ENCODE measurements around the gene SLC39A8.

The SLC39A8 gene

DNA sequence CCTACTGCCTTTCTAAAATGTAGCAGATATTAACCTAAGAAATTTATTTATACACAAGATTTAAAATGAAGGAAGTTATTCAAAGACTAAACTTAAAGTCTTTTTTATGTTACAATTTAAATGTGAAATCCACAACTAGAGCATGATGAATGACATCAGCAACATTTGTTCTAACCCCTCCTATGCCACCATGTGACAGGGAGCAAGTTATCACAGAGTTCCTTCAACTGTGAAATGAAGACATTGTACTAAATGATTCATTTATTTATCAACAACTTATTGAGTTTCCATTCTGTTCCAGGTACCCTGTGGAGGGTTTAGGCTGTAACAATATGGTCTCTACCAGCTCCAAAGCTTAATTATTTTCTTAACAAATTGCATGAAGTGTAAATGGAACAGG lies 76.9 kb downstream of the SLC39A8 start:
- Histone ChIP-seq H3K36me3 (ENCODE audit: insufficient read depth, low read length) (no peaks in the 10 kb centered on the region), H3K79me2 (ENCODE audit: control insufficient read depth, insufficient read depth, low read length, unreplicated experiment) (no peaks in the 10 kb centered on the region), H3K27me3 (ENCODE audit: insufficient read depth, low read length) (no peaks in the 10 kb centered on the region), H3K4me1 (ENCODE audit: control insufficient read depth, insufficient read depth, low read length, unreplicated experiment) (no peaks in the 10 kb centered on the region), H2AFZ (ENCODE audit: low read length, unreplicated experiment) (no peak overlapping the region), H3K4me3 (ENCODE audit: low read depth, low read length) (no peak overlapping the region), H3K27ac (ENCODE audit: low read depth, low read length) (no peak overlapping the region)

DNA sequence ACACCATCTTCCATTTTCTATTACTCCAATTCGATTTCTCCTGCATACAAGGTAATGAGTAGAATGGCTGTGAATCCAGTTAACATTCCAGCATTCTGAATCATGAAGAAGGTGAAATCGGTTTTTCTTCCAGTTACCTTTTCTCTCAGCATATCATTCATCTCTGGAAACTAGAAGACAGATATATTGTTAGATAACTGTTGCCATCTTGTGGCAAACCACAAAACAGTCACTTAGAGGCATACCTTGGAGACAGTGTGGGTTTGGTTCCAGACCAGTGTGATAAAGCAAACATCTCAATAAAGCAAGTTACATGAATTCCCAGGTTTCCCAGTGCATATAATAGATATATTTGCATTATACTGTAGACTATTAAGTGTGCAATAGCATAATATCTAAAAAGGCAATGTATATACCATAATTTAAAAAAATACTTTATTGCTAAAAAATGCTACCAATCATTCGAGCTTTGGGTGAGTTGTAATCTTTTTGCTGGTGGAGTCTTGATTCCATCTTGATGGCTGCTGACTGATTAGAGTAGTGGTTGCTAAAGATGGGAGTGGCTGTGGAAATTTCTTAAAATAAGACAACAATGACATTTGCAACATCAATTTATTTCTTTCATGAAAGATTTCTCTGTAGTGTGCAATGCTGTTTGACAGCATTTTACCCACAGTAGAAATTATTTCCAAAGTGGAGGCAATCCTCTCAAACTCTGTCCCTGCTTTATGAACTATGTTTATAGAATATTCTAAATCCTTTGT lies 82.1 kb downstream of the SLC39A8 start:
- H3K36me3 ChIP-seq (ENCODE audit: insufficient read depth, low read length): no peaks in the 10 kb centered on the region
- H3K79me2 ChIP-seq (ENCODE audit: control insufficient read depth, insufficient read depth, low read length, unreplicated experiment): no peaks in the 10 kb centered on the region
- no peak overlapping the region for H3K27ac ChIP-seq (ENCODE audit: low read depth, low read length)
- H3K4me1 ChIP-seq (ENCODE audit: control insufficient read depth, insufficient read depth, low read length, unreplicated experiment): no peaks in the 10 kb centered on the region
- no peaks in the 10 kb centered on the region for H3K27me3 ChIP-seq (ENCODE audit: insufficient read depth, low read length)
- no peak overlapping the region for H3K4me3 ChIP-seq (ENCODE audit: low read depth, low read length)
- no peak overlapping the region for H2AFZ ChIP-seq (ENCODE audit: low read length, unreplicated experiment)

DNA sequence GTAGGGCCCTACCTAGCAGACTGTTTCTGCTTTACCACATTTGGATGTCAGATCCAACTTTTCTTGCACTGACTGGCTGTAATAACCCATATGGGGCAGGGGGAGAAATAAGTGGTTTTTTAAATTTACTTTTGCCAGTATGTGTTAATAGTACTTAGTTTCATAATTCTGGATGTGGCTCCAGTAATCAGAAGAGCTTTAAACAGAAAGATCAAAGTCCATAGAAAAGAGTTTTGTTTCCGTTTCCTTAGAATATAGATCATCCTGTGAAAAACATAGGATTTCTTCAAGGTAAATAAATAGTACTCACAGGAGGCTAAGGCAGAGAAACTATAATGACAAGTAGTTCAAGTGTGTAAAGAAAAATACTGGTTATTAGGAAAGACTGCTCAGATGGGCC lies 85.6 kb downstream of the SLC39A8 start:
- H2AFZ ChIP-seq (ENCODE audit: low read length, unreplicated experiment): no peak overlapping the region
- H3K36me3 ChIP-seq (ENCODE audit: insufficient read depth, low read length): no peaks in the 10 kb centered on the region
- no peak overlapping the region for H3K4me3 ChIP-seq (ENCODE audit: low read depth, low read length)
- H3K27me3 ChIP-seq (ENCODE audit: insufficient read depth, low read length): no peaks in the 10 kb centered on the region
- no peak overlapping the region for H3K27ac ChIP-seq (ENCODE audit: low read depth, low read length)
- no peaks in the 10 kb centered on the region for H3K4me1 ChIP-seq (ENCODE audit: control insufficient read depth, insufficient read depth, low read length, unreplicated experiment)
- no peaks in the 10 kb centered on the region for H3K79me2 ChIP-seq (ENCODE audit: control insufficient read depth, insufficient read depth, low read length, unreplicated experiment)

DNA sequence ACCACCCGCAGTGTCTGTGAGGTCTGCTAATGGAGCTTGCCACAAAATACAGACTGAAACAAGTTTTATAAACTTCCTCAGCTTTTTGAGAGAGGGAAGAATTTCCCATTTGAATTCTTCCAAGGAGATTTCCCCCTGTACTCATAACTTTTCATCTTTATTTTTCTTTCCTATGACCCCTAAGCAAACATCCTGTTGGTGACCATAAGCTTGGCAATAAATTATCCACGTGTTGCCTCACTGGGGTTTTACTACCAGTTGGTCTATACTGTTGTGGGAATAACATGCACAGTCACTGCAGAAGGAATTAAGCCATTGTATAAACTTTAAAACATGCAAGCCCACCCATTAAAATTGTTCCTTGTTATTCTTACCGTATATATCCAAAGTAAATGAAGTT lies 86.2 kb downstream of the SLC39A8 start:
- no peaks in the 10 kb centered on the region for H3K36me3 ChIP-seq (ENCODE audit: insufficient read depth, low read length)
- no peaks in the 10 kb centered on the region for H3K4me1 ChIP-seq (ENCODE audit: control insufficient read depth, insufficient read depth, low read length, unreplicated experiment)
- no peak overlapping the region for H3K4me3 ChIP-seq (ENCODE audit: low read depth, low read length)
- H3K79me2 ChIP-seq (ENCODE audit: control insufficient read depth, insufficient read depth, low read length, unreplicated experiment): no peaks in the 10 kb centered on the region
- no peaks in the 10 kb centered on the region for H3K27me3 ChIP-seq (ENCODE audit: insufficient read depth, low read length)
- no peak overlapping the region for H3K27ac ChIP-seq (ENCODE audit: low read depth, low read length)
- H2AFZ ChIP-seq (ENCODE audit: low read length, unreplicated experiment): no peak overlapping the region

DNA sequence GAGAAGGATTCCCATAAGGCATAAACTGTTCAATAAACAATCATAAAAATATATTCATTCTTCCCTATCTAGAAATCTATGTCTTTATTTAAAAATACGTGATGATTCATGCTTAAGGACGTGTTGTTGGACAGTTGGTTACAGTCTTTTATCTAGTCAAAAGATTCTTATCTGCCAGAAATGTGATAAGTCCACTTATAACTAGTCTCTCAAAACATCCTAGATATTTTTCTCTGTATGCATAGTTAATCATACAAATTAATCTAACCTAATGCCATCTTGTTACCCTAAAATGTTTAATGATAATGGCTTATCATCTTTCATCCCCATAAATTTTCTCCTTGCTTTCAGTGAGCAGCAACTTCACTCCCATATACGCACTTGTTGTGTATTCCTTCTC lies 89.0 kb downstream of the SLC39A8 start:
- Histone ChIP-seq H3K4me1 (ENCODE audit: control insufficient read depth, insufficient read depth, low read length, unreplicated experiment) (no peaks in the 10 kb centered on the region), H3K36me3 (ENCODE audit: insufficient read depth, low read length) (no peaks in the 10 kb centered on the region), H3K27ac (ENCODE audit: low read depth, low read length) (no peak overlapping the region), H3K27me3 (ENCODE audit: insufficient read depth, low read length) (no peaks in the 10 kb centered on the region), H3K79me2 (ENCODE audit: control insufficient read depth, insufficient read depth, low read length, unreplicated experiment) (no peaks in the 10 kb centered on the region), H3K4me3 (ENCODE audit: low read depth, low read length) (no peak overlapping the region), H2AFZ (ENCODE audit: low read length, unreplicated experiment) (no peak overlapping the region)

DNA sequence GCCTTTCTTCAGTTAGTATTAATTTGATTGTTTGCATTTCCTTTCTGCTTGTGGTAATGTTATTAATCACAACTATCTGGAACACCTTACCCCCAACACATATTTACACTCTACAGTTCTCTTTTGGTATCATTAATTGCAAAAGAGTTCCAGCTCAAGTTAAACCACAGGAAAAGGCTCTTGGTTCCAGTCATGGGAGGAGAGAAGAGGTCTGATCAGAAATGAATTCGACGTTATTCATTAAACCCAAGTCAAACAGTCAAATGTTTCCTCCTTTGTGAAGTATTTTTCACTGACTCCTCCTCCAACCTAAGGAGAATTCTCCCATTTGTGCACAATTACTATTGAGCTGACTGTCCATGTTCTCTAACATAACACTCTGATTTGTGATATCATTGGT lies 91.4 kb downstream of the SLC39A8 start:
- Histone ChIP-seq H3K27me3 (ENCODE audit: insufficient read depth, low read length) (no peaks in the 10 kb centered on the region), H3K4me1 (ENCODE audit: control insufficient read depth, insufficient read depth, low read length, unreplicated experiment) (no peaks in the 10 kb centered on the region), H3K36me3 (ENCODE audit: insufficient read depth, low read length) (no peaks in the 10 kb centered on the region), H3K27ac (ENCODE audit: low read depth, low read length) (no peak overlapping the region), H3K79me2 (ENCODE audit: control insufficient read depth, insufficient read depth, low read length, unreplicated experiment) (no peaks in the 10 kb centered on the region), H2AFZ (ENCODE audit: low read length, unreplicated experiment) (no peak overlapping the region), H3K4me3 (ENCODE audit: low read depth, low read length) (no peak overlapping the region)

DNA sequence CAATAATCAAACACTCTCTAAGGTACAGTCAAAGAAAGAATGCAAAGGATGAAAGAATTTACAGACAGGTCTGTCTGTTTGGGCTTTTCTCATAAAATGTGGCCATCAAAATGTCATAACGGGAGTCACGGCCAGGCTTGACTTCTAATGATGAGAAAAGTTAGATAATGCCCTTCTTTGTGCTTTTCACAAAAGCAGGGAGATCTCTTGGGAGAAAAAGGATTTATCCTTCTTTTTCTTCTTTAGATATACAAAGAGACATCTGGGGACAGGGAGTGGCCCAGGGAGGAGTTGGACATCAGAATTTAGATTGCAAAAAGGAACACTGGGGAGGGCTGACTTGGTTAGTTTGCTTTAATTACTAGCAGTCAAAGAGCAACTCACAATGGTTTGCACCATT lies 93.1 kb downstream of the SLC39A8 start:
- Histone ChIP-seq H2AFZ (ENCODE audit: low read length, unreplicated experiment) (no peak overlapping the region), H3K27me3 (ENCODE audit: insufficient read depth, low read length) (no peaks in the 10 kb centered on the region), H3K4me3 (ENCODE audit: low read depth, low read length) (no peak overlapping the region), H3K36me3 (ENCODE audit: insufficient read depth, low read length) (no peaks in the 10 kb centered on the region), H3K4me1 (ENCODE audit: control insufficient read depth, insufficient read depth, low read length, unreplicated experiment) (no peaks in the 10 kb centered on the region), H3K27ac (ENCODE audit: low read depth, low read length) (no peak overlapping the region), H3K79me2 (ENCODE audit: control insufficient read depth, insufficient read depth, low read length, unreplicated experiment) (no peaks in the 10 kb centered on the region)

DNA sequence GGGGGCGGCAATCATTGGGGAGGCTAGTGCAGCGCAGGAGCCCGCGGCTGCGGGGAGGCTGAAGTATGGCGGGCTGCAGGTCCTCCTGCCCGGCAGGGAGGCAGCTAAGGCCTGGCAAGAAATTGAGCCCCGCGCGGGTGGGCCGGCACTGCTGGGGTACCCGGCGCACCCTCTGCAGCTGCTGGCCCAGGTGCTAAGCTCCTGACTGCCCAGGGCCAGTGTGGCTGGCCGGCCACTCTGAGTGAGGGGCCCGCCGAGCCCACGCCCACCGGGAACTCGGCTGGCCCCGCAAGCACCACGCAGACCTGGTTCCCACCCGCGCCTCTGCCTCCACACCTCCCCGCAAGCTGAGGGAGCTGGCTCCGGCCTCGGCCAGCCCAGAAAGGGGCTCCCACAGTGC lies 94.9 kb downstream of the SLC39A8 start:
- H3K27ac ChIP-seq (ENCODE audit: low read depth, low read length): no peak overlapping the region
- H3K4me1 ChIP-seq (ENCODE audit: control insufficient read depth, insufficient read depth, low read length, unreplicated experiment): no peaks in the 10 kb centered on the region
- H2AFZ ChIP-seq (ENCODE audit: low read length, unreplicated experiment): no peak overlapping the region
- no peaks in the 10 kb centered on the region for H3K79me2 ChIP-seq (ENCODE audit: control insufficient read depth, insufficient read depth, low read length, unreplicated experiment)
- no peaks in the 10 kb centered on the region for H3K27me3 ChIP-seq (ENCODE audit: insufficient read depth, low read length)
- no peak overlapping the region for H3K4me3 ChIP-seq (ENCODE audit: low read depth, low read length)
- no peaks in the 10 kb centered on the region for H3K36me3 ChIP-seq (ENCODE audit: insufficient read depth, low read length)

DNA sequence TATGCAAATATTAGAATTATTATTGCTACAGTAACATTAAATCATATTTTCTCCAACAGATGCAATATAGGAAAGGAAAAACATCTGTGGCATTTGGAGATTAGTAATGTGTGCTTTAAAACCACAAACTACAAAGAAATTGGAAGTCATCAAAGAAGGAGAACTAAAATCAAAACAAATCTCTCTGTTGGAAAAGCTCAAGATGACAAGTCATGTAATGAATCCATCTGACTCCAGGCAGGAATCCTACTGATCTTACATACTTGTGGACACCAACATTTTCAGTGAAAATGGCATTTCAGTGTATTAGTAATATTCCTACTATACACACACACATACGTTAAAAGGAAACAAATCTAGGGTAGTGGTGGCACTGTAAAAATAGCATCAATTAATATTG lies 98.2 kb downstream of the SLC39A8 start:
- no peak overlapping the region for H2AFZ ChIP-seq (ENCODE audit: low read length, unreplicated experiment)
- no peaks in the 10 kb centered on the region for H3K79me2 ChIP-seq (ENCODE audit: control insufficient read depth, insufficient read depth, low read length, unreplicated experiment)
- H3K27me3 ChIP-seq (ENCODE audit: insufficient read depth, low read length): no peaks in the 10 kb centered on the region
- H3K4me3 ChIP-seq (ENCODE audit: low read depth, low read length): no peak overlapping the region
- H3K36me3 ChIP-seq (ENCODE audit: insufficient read depth, low read length): no peaks in the 10 kb centered on the region
- no peak overlapping the region for H3K27ac ChIP-seq (ENCODE audit: low read depth, low read length)
- H3K4me1 ChIP-seq (ENCODE audit: control insufficient read depth, insufficient read depth, low read length, unreplicated experiment): no peaks in the 10 kb centered on the region

DNA sequence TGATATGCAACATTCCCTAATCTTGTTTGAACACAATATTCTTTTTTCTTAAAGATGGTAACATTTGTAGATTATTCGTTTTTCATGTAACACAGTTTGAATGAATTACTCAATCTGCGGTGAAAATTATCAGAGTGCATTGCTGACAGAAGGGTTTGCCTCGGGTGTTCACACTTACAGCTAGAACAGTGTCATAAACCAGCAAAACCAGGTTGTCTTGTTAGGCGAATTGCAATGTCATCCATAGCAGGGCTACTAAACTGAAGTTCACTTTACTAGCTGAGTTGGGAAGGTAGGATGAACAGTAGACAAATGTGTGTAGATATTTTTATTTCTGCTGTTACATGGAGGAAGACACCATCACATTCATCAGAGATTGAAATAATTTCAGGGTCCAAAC lies 98.9 kb downstream of the SLC39A8 start:
- H3K79me2 ChIP-seq (ENCODE audit: control insufficient read depth, insufficient read depth, low read length, unreplicated experiment): no peaks in the 10 kb centered on the region
- H3K4me1 ChIP-seq (ENCODE audit: control insufficient read depth, insufficient read depth, low read length, unreplicated experiment): no peaks in the 10 kb centered on the region
- no peaks in the 10 kb centered on the region for H3K36me3 ChIP-seq (ENCODE audit: insufficient read depth, low read length)
- H3K27ac ChIP-seq (ENCODE audit: low read depth, low read length): no peak overlapping the region
- H2AFZ ChIP-seq (ENCODE audit: low read length, unreplicated experiment): no peak overlapping the region
- H3K4me3 ChIP-seq (ENCODE audit: low read depth, low read length): no peak overlapping the region
- no peaks in the 10 kb centered on the region for H3K27me3 ChIP-seq (ENCODE audit: insufficient read depth, low read length)

DNA sequence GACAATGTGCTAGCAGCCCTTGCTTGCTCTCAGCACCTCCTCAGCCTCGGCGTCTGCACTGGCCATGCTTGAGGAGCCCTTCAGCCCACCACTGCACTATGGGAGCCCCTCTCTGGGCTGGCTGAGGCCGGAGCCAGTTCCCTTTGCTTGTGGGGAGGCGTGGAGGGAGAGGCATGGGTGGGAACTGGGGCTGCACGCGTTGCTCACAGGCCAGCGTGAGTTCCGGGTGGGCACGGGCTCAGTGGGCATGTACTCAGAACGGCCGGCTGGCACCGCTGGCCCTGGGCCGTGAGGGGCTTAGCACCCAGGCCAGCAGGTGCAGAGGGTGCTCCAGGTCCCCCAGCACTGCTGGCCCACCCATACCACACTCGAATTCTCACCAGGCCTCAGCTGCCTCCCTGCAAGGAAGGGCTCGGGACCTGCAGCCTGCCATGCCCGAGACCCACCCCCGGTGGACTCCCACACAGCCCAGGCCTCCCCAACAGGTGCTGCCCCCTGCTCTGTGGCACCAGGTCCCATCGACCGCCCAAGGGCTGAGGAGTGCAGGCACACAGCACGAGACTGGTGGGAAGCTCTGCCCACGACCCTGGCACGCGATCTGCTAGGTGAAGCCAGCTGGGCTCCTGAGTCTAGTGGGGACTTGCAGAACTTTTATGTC lies 100.3 kb downstream of the SLC39A8 start:
- H2AFZ ChIP-seq (ENCODE audit: low read length, unreplicated experiment): no peak overlapping the region
- no peaks in the 10 kb centered on the region for H3K4me1 ChIP-seq (ENCODE audit: control insufficient read depth, insufficient read depth, low read length, unreplicated experiment)
- no peak overlapping the region for H3K4me3 ChIP-seq (ENCODE audit: low read depth, low read length)
- no peaks in the 10 kb centered on the region for H3K79me2 ChIP-seq (ENCODE audit: control insufficient read depth, insufficient read depth, low read length, unreplicated experiment)
- H3K27me3 ChIP-seq (ENCODE audit: insufficient read depth, low read length): no peaks in the 10 kb centered on the region
- H3K27ac ChIP-seq (ENCODE audit: low read depth, low read length): no peak overlapping the region
- no peaks in the 10 kb centered on the region for H3K36me3 ChIP-seq (ENCODE audit: insufficient read depth, low read length)
